Retina (tissue), 1 donor: ENCODE data around the gene TEX53.

Experiments used
- DNase-seq: peaks from one replicate; pipeline ENCODE4 v3.0.0-alpha.2; 2016

TEX53 gene

GRCh38 chr9:114657705-114658104 is at the start of gene TEX53:
Gene TEX53, minus strand, starts transcription at chr9:114657805. Its CDS starts 31 bp downstream, at chr9:114657774.
- no peak for DNase-seq

- DNase-seq = no peak
Observed at GRCh38 chr9:114706711-114707110, 49.1 kb upstream of the TEX53 start.

GRCh38 chr9:114701988-114702387 is 44.4 kb upstream of the TEX53 start:
- DNase-seq = no peak

- DNase-seq = no peak
Observed at GRCh38 chr9:114697951-114698351, 40.3 kb upstream of the TEX53 start.

GRCh38 chr9:114696814-114697544 is 39.4 kb upstream of the TEX53 start:
- DNase-seq = no peak

GRCh38 chr9:114695948-114696347 is 38.3 kb upstream of the TEX53 start:
- DNase-seq = no peak

- DNase-seq = no peak
Observed at GRCh38 chr9:114694719-114695269, 37.2 kb upstream of the TEX53 start.

GRCh38 chr9:114694146-114694545 is 36.5 kb upstream of the TEX53 start:
- DNase-seq = no peak

- DNase-seq = no peak
Observed at GRCh38 chr9:114693248-114693855, 35.7 kb upstream of the TEX53 start.

- DNase-seq = no peak
Observed at GRCh38 chr9:114691956-114692295, 34.3 kb upstream of the TEX53 start.

GRCh38 chr9:114691046-114691955 is 33.7 kb upstream of the TEX53 start:
- DNase-seq = no peak

- no peak for DNase-seq
Observed at GRCh38 chr9:114690308-114690707, 32.7 kb upstream of the TEX53 start.

GRCh38 chr9:114689813-114690212 is 32.2 kb upstream of the TEX53 start:
- no peak for DNase-seq

- no peak for DNase-seq
Observed at GRCh38 chr9:114688909-114689610, 31.5 kb upstream of the TEX53 start.

- no peak for DNase-seq
Observed at GRCh38 chr9:114688379-114688778, 30.8 kb upstream of the TEX53 start.

GRCh38 chr9:114687034-114687433 is 29.4 kb upstream of the TEX53 start:
- DNase-seq = no peak

- DNase-seq = no peak
Observed at GRCh38 chr9:114685951-114686350, 28.3 kb upstream of the TEX53 start.

GRCh38 chr9:114684036-114684435 is 26.4 kb upstream of the TEX53 start:
- no peak for DNase-seq

GRCh38 chr9:114682846-114683245 is 25.2 kb upstream of the TEX53 start:
- no peak for DNase-seq

GRCh38 chr9:114681594-114682332 is 24.2 kb upstream of the TEX53 start, which contains the start of gene TEX48:
Gene TEX48, minus strand, starts transcription at chr9:114682192. Its CDS starts 10,469 bp downstream, at chr9:114671723.
- DNase-seq = peak; percentile 55

GRCh38 chr9:114680259-114681001 is 22.8 kb upstream of the TEX53 start:
- no peak for DNase-seq
